GM18907 (cell line): Measurements from ENCODE around the gene TOPBP1.
"Not testable (repeated sequence)": the region's sequence is repeated elsewhere in the genome, so short reads cannot be mapped to it uniquely, and the experiment has no call there.

ENCODE experiments used
- ATAC-seq: cut with Tn5 transposase; IDR thresholded peaks from one replicate; pipeline ENCODE4 v1.9.1; 2021; ENCODE audit warnings: mild to moderate bottlenecking, moderate library complexity; ENCODE audit not compliant: unreplicated experiment

The TOPBP1 gene

GRCh38 chr3:133674290-133674919, 12.7 kb upstream of the TOPBP1 start:
- ATAC-seq: no peak

DNA sequence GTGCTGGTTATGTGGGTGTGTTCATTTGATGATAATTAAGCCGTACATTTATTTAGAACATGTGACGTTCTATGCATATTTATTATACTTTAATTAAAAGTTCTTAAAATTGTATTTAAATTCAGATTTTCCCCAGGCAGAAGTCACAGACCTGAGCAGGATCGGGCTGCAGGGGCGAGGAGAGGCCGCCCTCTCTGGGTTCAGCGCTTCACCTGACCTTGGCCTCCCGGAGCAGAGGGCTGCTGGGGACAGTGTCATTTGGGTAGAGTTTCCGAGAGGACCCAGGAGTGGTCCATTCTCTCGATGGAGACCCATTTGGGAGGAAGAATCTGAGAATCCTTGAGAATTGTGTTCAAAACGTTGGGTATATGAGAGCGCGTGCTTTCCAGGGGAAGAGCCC, 12.0 kb upstream of the TOPBP1 start:
- no peak for ATAC-seq

DNA sequence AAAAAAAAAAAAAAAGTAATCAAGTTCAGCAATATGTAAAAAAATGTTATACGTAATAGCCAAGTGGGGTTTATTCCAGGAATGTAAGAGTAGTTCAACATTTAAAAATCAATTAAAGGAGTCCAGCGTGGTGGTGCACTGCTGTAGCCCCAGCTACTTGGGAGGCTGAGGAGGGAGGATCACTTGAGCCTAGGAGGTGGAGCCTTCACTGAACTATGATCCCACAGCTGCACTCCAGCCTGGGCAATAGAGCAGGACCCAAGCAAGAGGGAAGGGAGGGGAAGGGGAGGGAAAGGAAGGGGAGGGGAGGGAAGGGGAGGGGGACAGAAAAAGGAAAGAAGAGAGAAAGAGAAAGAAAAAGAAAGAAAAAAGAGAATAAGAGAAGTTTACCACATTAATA, 10.7 kb upstream of the TOPBP1 start:
- no peak for ATAC-seq

DNA sequence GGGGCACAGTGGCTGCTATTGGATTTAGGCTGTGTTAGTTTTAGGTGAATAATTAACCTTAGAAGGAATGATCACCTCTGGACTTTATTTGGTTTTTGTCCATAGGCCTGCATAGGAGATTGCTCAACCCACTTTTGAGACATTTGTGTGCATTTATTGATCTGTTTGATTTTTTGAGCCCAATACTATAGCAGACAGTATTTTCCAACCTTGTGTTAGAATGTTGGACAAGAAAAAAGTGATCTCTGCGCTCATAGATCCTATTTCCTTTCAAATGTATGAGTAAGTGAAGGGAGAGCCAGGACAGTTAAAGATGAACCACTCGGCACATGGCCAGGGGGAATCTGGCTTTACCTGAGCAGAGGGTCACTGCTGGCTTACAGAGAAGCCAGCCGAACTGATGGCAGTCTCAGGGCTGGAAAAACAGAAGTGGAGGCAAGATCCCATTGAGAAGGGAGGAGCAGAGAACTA, 8.8 kb upstream of the TOPBP1 start:
- ATAC-seq: no peak

DNA sequence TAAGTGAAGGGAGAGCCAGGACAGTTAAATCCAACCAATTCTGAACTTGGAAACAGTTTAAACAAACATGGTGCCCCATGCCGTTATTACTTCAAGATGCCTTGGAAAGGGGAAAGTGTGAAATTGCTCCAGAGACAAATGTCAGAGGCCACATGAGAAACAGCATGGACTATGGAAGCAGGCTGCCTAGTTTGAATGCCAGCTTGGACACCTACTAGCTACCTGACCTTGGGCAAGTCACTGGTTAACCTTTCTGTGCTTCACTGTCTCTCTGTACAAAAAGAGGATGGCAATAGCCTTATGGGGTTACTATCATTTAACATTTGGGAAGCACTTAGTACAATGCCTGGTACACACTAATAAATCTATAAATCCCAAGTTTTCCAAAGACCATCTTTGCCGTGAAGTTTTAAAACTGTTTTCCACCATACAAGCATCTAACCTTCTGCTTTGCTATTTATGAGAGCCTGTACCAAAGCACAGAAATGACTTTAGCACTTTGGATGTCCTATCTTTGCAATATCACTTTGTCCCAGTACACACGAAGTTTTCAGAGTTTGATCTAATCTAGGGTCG, 8.3 kb upstream of the TOPBP1 start:
- ATAC-seq: no peak

DNA sequence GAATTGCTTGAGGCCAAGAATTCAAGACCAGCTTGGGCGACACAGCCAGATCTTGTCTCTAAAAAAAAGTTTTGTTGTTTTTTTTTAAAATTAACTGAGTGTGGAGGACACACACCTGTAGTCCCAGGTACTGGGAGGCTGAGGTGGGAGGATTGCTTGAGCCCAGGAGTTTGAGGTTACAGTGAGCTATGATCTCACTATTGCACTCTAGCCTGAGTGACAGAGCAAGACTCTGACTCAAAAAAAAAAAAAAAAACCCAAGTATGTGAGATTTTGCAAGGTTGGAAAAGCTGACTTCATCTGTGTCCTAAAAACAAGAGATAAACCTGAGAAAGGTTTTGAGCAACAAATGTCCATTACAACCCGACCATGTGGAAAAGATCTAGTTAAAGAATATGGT, 5.4 kb upstream of the TOPBP1 start:
- ATAC-seq: no peak

DNA sequence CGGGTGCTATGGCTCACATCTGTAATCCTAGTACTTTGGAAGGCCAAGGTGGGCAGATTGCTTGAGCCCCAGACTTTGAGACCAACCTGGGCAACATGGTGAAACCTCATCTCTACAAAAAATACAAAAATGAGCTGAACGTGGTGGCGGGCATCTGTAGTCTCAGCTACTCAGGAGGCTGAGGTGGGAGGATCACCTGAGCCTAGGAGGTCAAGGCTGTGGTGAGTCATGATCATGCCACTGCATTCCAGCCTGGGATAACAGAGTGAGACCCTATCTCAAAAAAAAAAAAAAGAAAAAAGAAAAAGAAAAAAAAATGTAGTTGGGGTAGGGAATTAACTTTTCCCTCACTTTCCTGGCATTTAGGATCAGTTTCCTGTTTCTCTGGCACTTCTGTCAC, 3.4 kb upstream of the TOPBP1 start:
- not testable (repeated sequence) for ATAC-seq

DNA sequence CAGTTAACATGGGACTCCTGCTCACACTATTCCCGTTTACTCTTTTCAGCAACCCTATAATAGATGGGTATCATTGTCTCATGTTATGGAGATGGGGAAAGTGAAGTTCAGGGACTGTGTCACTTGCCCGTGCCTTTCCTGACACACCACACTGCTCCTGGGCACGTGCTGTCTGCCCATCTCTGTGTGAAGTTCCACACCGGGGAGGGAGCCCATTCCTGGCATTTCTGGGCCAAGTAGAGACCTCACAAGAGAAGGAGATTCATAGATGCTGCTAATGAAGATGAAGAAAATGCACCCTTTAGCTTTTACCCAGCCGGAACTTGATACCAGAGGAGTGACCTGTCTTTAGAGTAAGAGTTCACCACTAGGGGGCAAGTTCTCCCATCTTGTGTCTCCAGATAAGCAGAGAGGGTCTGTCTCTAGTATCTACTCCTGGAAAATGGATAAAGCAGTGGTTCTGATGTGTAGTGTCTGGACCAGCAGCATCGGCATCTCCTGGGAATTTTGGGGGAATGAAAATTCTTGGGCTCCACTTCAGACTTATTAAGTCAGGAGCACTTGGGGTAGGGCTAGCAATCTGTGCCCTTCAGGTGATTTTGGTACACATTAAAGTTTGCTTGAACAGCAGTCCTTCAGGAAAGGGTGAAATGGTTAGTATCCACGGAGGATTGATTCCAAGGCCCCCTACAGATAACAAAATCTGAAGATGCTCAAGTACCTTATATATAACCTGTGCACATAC, 2.0 kb upstream of the TOPBP1 start:
- ATAC-seq: peak; percentile 51

DNA sequence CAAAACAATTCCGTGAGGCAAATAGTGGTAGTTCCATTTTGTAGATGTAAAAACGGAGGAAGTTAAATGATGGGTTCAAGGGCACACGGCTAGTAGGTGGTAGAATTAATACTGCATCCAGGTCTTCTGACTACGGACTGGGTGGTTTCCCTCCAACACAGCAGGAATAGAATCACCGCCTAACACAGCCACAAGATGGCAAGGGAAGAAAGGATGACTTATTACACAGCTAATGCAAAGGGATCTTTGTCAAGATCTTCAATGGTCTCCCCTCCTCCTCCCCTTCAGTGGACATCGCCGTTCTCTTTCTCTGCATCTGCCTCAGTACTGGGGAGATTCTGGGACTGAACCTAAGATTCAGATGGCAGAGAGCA, 524 bp upstream of the TOPBP1 start:
- peak; percentile 47 for ATAC-seq

- ATAC-seq: no peak
Observed at GRCh38 chr3:133659806-133660205, 1.9 kb downstream of the TOPBP1 start.

DNA sequence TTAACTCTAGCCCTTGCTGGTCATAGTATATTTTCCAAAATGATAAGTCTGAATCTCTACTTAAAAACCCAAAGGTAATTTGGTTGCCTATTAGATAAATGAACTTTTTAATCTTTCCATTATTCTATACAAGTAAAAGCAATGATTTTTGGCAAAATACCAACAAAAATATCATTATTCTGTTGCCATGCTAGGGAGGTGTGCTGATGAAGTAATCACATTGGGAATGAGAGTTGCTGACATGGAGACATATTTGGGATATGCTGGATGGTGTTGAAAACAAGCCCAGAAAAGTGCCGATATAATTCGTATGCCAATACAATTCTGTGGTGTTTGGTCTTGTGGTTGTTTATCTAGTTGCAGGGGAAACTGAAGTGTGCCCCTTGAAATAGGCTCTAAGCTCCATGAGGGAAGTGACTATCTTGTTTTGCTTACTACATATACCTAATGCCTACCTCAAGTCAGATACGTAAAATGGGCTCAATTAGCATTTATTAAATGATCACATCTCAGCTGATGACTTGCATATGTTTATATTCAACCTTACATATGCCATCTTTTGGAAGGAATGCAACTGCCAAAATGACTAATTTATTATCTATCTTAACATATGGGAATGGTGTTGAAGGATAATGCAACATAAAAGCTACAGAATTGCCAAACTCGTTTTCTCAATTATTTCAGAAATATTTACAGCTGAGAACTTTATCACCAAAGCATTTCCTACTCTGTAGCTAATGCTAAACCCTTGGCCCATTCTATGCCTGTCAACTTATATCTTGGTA, 5.8 kb downstream of the TOPBP1 start:
- ATAC-seq: no peak

DNA sequence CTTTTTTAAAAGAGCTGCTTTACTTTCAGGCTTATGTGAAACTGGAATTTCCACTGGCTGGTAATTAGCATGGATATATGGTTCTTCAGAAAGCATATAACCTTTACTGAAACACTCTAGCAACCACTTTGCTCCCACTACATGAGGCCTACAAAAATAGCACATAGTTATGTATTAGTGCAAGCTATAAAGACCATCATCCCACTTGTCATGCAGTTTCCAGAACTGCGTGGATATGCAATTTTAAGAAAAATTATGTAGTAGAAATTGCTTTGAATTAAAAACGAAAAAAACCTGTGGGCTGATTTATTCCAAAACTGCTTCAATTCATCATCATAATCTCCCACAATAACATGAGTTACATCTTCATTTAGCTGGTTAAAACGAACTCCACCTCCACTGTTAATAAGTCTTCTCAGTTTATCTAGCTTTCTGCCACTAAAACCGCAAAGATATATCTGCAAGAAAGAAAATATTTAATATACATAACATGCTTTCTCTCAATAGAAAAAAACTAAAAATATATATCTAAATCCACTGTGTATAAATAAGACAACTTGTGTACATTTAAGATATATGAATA, 12.2 kb downstream of the TOPBP1 start:
- no peak for ATAC-seq

DNA sequence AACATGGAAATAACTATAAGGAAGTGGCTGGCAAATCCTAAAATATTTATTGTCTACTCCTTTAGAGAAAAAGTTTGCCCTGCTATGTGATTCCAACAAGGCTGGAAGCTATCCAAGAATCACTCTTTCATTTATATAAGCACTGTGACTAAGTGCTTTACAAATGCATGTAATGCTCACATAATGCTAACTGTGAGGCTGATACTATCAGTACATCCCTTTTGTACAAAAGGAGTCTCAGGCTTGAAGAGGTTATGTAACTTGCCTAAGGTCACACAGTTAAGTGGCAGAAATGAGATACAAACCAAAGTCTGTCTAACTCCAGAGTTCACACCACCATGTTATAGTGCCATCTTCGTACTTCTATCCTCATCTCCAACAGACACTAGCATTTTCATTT, 17.0 kb downstream of the TOPBP1 start:
- no peak for ATAC-seq

GRCh38 chr3:133643611-133644010, 18.1 kb downstream of the TOPBP1 start:
- no peak for ATAC-seq

GRCh38 chr3:133641254-133641653, 20.5 kb downstream of the TOPBP1 start:
- ATAC-seq: no peak

GRCh38 chr3:133633439-133633838, 28.3 kb downstream of the TOPBP1 start:
- ATAC-seq: no peak

DNA sequence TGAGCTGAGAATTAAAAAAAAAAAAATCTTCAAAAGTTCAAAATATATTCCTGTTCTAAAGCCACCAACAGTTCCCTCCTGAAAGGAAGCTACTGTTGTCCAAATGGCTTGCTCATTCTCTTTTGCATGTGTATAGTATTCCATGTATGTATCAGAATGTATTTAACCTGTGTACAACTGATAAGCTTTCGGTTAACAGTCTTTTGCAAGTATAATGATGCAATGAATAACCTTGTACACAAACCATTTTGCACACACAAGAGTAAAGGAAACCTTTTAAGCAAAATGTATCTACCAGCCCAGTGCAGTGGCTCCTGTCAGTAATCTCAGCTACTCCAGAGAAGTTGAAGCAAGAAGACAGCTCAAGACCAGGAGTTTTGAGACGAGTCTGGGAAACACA, 32.6 kb downstream of the TOPBP1 start:
- no peak for ATAC-seq

GRCh38 chr3:133627789-133628188, 34.0 kb downstream of the TOPBP1 start:
- no peak for ATAC-seq

- peak; percentile 99 for ATAC-seq
Observed at GRCh38 chr3:133620066-133620784, 41.5 kb downstream of the TOPBP1 start.

DNA sequence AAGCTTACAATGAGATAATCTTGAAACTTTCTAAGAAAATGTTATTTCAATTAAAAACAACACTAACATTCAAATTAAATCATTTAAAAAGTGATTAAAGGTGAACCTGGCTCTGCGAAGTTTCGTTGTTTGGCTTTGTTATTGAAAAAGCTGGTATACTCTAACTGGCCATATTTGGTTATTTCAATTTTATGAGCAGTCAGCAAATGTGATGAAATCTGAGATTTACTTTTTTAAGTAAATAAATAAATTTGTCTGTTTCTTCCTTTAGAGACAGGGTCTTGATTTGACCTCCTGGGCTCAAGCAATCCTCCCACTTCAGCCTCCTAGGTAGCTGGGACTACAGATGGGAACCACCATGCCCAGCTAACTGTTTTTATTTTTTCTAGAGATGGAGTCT, 50.2 kb downstream of the TOPBP1 start:
- ATAC-seq: no peak

DNA sequence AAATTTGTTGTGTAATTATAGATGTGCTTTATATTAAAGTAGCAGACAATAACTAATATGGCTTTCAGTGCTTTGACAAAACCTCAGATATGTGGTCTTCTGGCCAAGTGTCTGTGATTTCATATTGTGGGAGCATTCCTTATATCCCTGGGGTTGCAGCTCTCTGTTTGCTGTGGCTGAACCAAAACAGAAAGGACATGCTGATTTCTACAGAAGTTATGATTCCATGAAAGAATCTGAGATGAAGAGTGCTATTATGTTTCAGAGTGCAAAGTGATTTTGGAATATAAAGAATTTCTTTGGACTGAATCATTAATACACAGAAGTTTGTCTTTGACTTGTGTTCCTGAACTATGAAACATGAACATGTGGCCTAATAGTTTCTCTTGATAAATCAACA, 51.7 kb downstream of the TOPBP1 start:
- ATAC-seq: no peak
